Measurements from ENCODE around the gene LMO2. TPM values are rescaled to one million over a fixed set of nuclear protein-coding genes. Genes with fewer than 3 reads are reported as not detected.

The LMO2 gene
- total and polyA plus RNA-seq, 2 of the 13 experiments (the other 11 are each of a cell fraction or from before 2014, with no cell fraction given): not detected

- Histone ChIP-seq H3K79me2 (ENCODE audit: insufficient read depth, low read length) (no peaks in the 10 kb centered on the region), H3K9ac (ENCODE audit: insufficient read depth, low read depth, low read length) (no peak overlapping the region), H4K20me1 (ENCODE audit: insufficient read depth, low read length) (no peaks in the 10 kb centered on the region), H3K4me1 (ENCODE audit: insufficient read depth, low read length) (no peaks in the 10 kb centered on the region; the same call in 1 of the 2 replicates), H2AFZ (ENCODE audit: low read length) (no peak overlapping the region), H3K4me3 (replicated peaks in 1 of 3; ENCODE audit: insufficient read depth in 1 of 3, low read depth in 2 of 3, low read length in 3 of 3) (no peak overlapping the region), H3K27me3 (ENCODE audit: control insufficient read depth in 1 of 2, insufficient read depth in 2 of 2, low read length in 2 of 2) (peaks cover 1 to 28% of the 10 kb centered on the region in 2 experiments; a peak in 2 of 5 replicates), H3K27ac (ENCODE audit: extremely low read length, insufficient read depth, low read length) (no peak overlapping the region), H3K36me3 (replicated peaks in 1 of 2; ENCODE audit: control insufficient read depth in 1 of 2, insufficient read depth in 2 of 2, low read length in 2 of 2) (no peaks in the 10 kb centered on the region), H3K9me3 (ENCODE audit: low read length) (no peaks in the 10 kb centered on the region), H3K4me2 (ENCODE audit: low read depth, low read length) (no peak overlapping the region)
- POLR2A ChIA-PET: no interaction called here
- 50% methylated on average over 3 of the region's 3 CpGs for WGBS (ENCODE audit: low lambda C conversion rate)
- intact Hi-C loops (cut with micrococcal nuclease; ENCODE audit: unreplicated experiment): no loop called here
- FAIRE-seq (no peak), DNase-seq (ENCODE audit: low spot score) (no peak), ATAC-seq (no peak)
- in situ Hi-C loops (cut with HindIII; ENCODE audit: extremely low pct_ligation_motif_present, low pct_unique_long_range_greater_than_20kb): no loop called here
- CTCF ChIA-PET (ENCODE audit: low intra/inter-chr PET ratio, low total read pairs): no interaction called here
- no TSS peak for BruUV-seq (replicated peaks)
- TF ChIP-seq BCLAF1 (IDR thresholded peaks at IDR 0.05): no peak
- TF ChIP-seq ZNF547 (CRISPR knock-in tag; IDR thresholded peaks at IDR 0.05): no peak
- no peak for TF ChIP-seq THYN1 (CRISPR knock-in tag; IDR thresholded peaks at IDR 0.05; ENCODE audit: borderline replicate concordance, low read depth)
- TF ChIP-seq ZNF530 (CRISPR knock-in tag; IDR thresholded peaks at IDR 0.05; ENCODE audit: low read depth): no peak
- no peak for TF ChIP-seq ATRX (CRISPR knock-in tag; IDR thresholded peaks at IDR 0.05; ENCODE audit: borderline replicate concordance)
Measured at GRCh38 chr11:33889821-33890378, 2.0 kb downstream of the LMO2 start.

- peaks cover 1 to 31% of the 10 kb centered on the region in 2 experiments; a peak in 2 of 5 replicates for H3K27me3 ChIP-seq (ENCODE audit: control insufficient read depth in 1 of 2, insufficient read depth in 2 of 2, low read length in 2 of 2)
- no peaks in the 10 kb centered on the region; the same call in 1 of the 2 replicates for H3K4me1 ChIP-seq (ENCODE audit: insufficient read depth, low read length)
- WGBS (ENCODE audit: low lambda C conversion rate): 76% methylated on average over 6 of the region's 6 CpGs
- FAIRE-seq: no peak
- H3K79me2 ChIP-seq (ENCODE audit: insufficient read depth, low read length): no peaks in the 10 kb centered on the region
- no peak overlapping the region for H3K4me3 ChIP-seq (replicated peaks in 1 of 3; ENCODE audit: insufficient read depth in 1 of 3, low read depth in 2 of 3, low read length in 3 of 3)
- ChIA-PET POLR2A (no interaction called here), CTCF (ENCODE audit: low intra/inter-chr PET ratio, low total read pairs) (no interaction called here)
- intact Hi-C loops (cut with micrococcal nuclease; ENCODE audit: unreplicated experiment): no loop called here
- in situ Hi-C loops (cut with HindIII; ENCODE audit: extremely low pct_ligation_motif_present, low pct_unique_long_range_greater_than_20kb): no loop called here
- H3K4me2 ChIP-seq (ENCODE audit: low read depth, low read length): no peak overlapping the region
- H3K9ac ChIP-seq (ENCODE audit: insufficient read depth, low read depth, low read length): no peak overlapping the region
- H4K20me1 ChIP-seq (ENCODE audit: insufficient read depth, low read length): no peaks in the 10 kb centered on the region
- H3K27ac ChIP-seq (ENCODE audit: extremely low read length, insufficient read depth, low read length): no peak overlapping the region
- no peaks in the 10 kb centered on the region for H3K9me3 ChIP-seq (ENCODE audit: low read length)
- no peak for DNase-seq (ENCODE audit: low spot score)
- H2AFZ ChIP-seq (ENCODE audit: low read length): no peak overlapping the region
- no peaks in the 10 kb centered on the region for H3K36me3 ChIP-seq (replicated peaks in 1 of 2; ENCODE audit: control insufficient read depth in 1 of 2, insufficient read depth in 2 of 2, low read length in 2 of 2)
- no peak for ATAC-seq
- no TSS peak for BruUV-seq (replicated peaks)
- TF ChIP-seq ZNF18 (CRISPR knock-in tag; IDR thresholded peaks at IDR 0.05; ENCODE audit: insufficient replicate concordance) (no peak), NFE2L2 (IDR thresholded peaks at IDR 0.05; ENCODE audit: low read length) (no peak), ZNF629 (CRISPR knock-in tag; conservative IDR thresholded peaks at IDR 0.05) (no peak), ARNT (IDR thresholded peaks at IDR 0.05) (no peak), MTA1 (CRISPR knock-in tag; IDR thresholded peaks at IDR 0.05; ENCODE audit: borderline replicate concordance) (no peak), ESRRA (CRISPR knock-in tag; IDR thresholded peaks at IDR 0.05; ENCODE audit: low read depth) (no peak), YEATS4 (CRISPR knock-in tag; IDR thresholded peaks at IDR 0.05; ENCODE audit: borderline replicate concordance) (no peak), ATF6 (CRISPR knock-in tag; conservative IDR thresholded peaks at IDR 0.05) (no peak)
Measured at GRCh38 chr11:33889296-33889695, 2.6 kb downstream of the LMO2 start.
